GM12891 (cell line): Measurements from ENCODE around the gene CAMTA1.

Experiments used
- DNase-seq: peaks from one replicate; pipeline ENCODE4 v3.0.0; 2011; ENCODE audit warnings: low spot score; ENCODE audit not compliant: insufficient read length
- FAIRE-seq: peaks from 2 replicates; lab custom pipeline; 2011; peaks lifted over from hg19 to GRCh38; lab: Jason Lieb, UNC
- PAX5 ChIP-seq: IDR thresholded peaks from 2 replicates; pipeline ENCODE4 v1.6.1; 2011; ENCODE audit warnings: low read length, moderate library complexity, mild to moderate bottlenecking; ENCODE audit not compliant: insufficient read depth, severe bottlenecking
- POLR2A ChIP-seq: IDR thresholded peaks from 2 replicates; pipeline ENCODE4 v1.6.1; 2011; ENCODE audit warnings: low read depth, low read length, control low read depth
- POLR2AphosphoS5 ChIP-seq: IDR thresholded peaks from 2 replicates; pipeline ENCODE4 v1.6.1; 2011; ENCODE audit warnings: low read depth, low read length, control low read depth
- POU2F2 ChIP-seq: IDR thresholded peaks from 2 replicates; pipeline ENCODE4 v1.6.1; 2011; ENCODE audit warnings: low read depth, mild to moderate bottlenecking, control low read depth, low read length, moderate library complexity
- SPI1 ChIP-seq: IDR thresholded peaks from 2 replicates; pipeline ENCODE4 v1.6.1; 2011; ENCODE audit warnings: low read depth, low read length, control low read depth
- TAF1 ChIP-seq: IDR thresholded peaks from 2 replicates; pipeline ENCODE4 v1.6.1; 2011; ENCODE audit warnings: low read depth, low read length, control low read depth

Gene CAMTA1

GRCh38 chr1:7610936-7611335, 825.7 kb downstream of the CAMTA1 start:
- TF ChIP-seq SPI1 = no peak
- TF ChIP-seq POU2F2 = no peak
- no peak for DNase-seq
- no peak for FAIRE-seq

- TF ChIP-seq POLR2A (no peak), POU2F2 (no peak), PAX5 (no peak), TAF1 (no peak), POLR2AphosphoS5 (no peak), SPI1 (no peak)
- FAIRE-seq (no peak), DNase-seq (no peak)
Measured at GRCh38 chr1:7611421-7612010, 826.3 kb downstream of the CAMTA1 start.

GRCh38 chr1:7613106-7613850, 828.0 kb downstream of the CAMTA1 start:
- no peak for FAIRE-seq
- DNase-seq = no peak
- TF ChIP-seq POLR2AphosphoS5 (no peak), PAX5 (no peak), POLR2A (no peak), TAF1 (no peak), SPI1 (no peak), POU2F2 (no peak)

GRCh38 chr1:7613851-7614205, 828.6 kb downstream of the CAMTA1 start:
- TF ChIP-seq TAF1 (no peak), SPI1 (no peak), POLR2AphosphoS5 (no peak)
- no peak for FAIRE-seq
- no peak for DNase-seq

GRCh38 chr1:7614576-7615074, 829.4 kb downstream of the CAMTA1 start:
- DNase-seq (no peak), FAIRE-seq (no peak)
- TF ChIP-seq TAF1 (no peak), POU2F2 (no peak), PAX5 (no peak), POLR2AphosphoS5 (no peak), SPI1 (no peak), POLR2A (no peak)

GRCh38 chr1:7615138-7615537, 829.9 kb downstream of the CAMTA1 start:
- TF ChIP-seq POLR2A (no peak), PAX5 (no peak)
- no peak for FAIRE-seq
- no peak for DNase-seq

- TF ChIP-seq POLR2AphosphoS5 (no peak), PAX5 (no peak), TAF1 (no peak)
- no peak for DNase-seq
- FAIRE-seq = no peak
Measured at GRCh38 chr1:7616076-7616832, 831.0 kb downstream of the CAMTA1 start.

GRCh38 chr1:7616953-7617352, 831.7 kb downstream of the CAMTA1 start:
- no peak for TF ChIP-seq POLR2AphosphoS5
- TF ChIP-seq POLR2A = no peak
- no peak for TF ChIP-seq TAF1
- no peak for TF ChIP-seq PAX5
- no peak for TF ChIP-seq SPI1
- TF ChIP-seq POU2F2 = no peak
- FAIRE-seq (no peak), DNase-seq (no peak)

GRCh38 chr1:7617826-7618225, 832.6 kb downstream of the CAMTA1 start:
- DNase-seq (no peak), FAIRE-seq (no peak)

GRCh38 chr1:7620196-7620595, 834.9 kb downstream of the CAMTA1 start:
- no peak for DNase-seq
- no peak for TF ChIP-seq POU2F2
- no peak for TF ChIP-seq SPI1
- no peak for TF ChIP-seq TAF1
- TF ChIP-seq POLR2AphosphoS5 = no peak
- no peak for TF ChIP-seq PAX5
- TF ChIP-seq POLR2A = no peak
- no peak for FAIRE-seq

More at GRCh38 chr1:7617826-7618225, 832.6 kb downstream of the CAMTA1 start:
- TF ChIP-seq POLR2A (no peak), TAF1 (no peak), POLR2AphosphoS5 (no peak), POU2F2 (no peak), SPI1 (no peak), PAX5 (no peak)
